NCI-H524 (cell line): ENCODE measurements around the gene CCR4.
"Not testable (repeated sequence)": the region's sequence is repeated elsewhere in the genome, so short reads cannot be mapped to it uniquely, and the experiment has no call there.

ENCODE experiments used
- DNase-seq, 2 experiments: peaks; one replicate each; lab custom pipeline; 2025; lab: John Stamatoyannopoulos, UW

Gene CCR4

DNA sequence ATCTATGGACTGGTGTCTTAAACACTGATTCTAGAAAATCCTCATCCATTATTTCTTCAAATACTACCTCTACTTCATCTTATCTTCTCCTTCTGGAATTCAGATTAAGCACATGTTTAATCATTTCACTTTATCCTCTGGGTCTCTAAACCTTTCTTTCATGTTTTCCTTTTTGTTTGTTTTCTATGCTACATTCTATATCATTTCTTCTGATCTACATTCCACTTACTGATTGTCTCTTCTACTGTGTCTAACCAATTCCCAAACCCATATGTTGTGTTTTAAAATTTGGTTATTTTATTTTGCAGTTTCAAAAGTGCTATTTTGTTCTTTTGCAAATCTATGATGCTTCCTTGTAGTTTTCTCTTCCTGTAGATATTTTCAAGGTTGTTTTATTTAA is 31.7 kb downstream of the CCR4 start:
- no peak for DNase-seq

DNA sequence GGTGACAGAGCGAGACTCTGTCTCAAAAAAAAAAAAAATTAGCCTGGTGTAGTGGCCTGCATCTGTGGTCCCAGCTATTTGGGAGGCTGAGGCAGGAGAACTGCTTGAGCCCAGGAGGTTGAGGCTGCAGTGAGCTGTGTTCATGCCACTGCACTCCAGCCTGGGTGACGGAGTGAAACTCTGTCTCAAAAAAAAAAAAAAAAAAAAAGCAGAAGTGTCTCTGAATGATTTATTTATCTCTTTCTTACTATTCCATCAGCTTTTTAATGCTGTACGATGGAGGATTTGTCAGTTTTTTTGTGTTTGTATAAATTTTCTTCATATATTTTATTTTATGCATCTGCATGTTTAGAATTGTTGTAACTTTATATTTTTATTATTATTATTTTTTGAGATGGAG is 33.5 kb downstream of the CCR4 start:
- DNase-seq = not testable (repeated sequence)

DNA sequence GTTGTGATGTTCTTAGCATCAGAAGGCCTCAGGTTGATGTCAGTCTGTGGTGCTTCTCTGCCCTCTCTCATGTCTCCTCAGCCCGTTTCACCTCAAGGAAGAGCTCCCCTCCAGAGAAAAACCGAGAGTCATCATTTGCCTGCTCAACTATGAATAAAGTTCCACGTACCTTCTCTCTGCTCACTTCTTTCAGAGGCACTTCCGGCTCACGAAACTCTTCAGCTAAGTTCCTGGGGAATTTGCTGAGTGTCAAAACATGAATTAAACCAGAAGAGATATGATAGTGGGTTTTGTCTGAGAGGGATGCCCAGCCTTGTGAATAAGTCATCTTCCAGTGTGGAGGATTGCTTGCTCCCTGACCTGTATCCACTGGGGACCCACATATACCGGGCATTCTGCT is 37.7 kb downstream of the CCR4 start:
- no peak for DNase-seq

DNA sequence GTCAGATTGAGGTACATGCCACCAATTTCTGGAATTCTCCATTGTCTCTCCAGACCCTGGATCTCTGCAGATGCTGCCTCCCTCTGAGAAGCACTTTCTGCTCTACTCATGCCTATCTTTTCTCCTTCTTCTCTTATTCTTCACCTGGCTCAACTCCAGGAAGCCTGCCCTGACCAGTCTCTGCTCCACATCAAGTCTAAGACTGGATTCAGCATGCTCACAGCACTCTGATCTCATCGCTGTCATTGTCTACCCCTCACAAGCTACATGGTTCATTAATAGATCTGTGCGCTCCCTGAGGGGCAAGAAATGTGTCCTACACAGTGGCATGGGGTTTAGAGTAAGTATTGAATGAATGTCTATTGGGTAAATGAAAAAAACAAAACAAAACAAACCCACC is 38.7 kb downstream of the CCR4 start:
- no peak for DNase-seq

DNA sequence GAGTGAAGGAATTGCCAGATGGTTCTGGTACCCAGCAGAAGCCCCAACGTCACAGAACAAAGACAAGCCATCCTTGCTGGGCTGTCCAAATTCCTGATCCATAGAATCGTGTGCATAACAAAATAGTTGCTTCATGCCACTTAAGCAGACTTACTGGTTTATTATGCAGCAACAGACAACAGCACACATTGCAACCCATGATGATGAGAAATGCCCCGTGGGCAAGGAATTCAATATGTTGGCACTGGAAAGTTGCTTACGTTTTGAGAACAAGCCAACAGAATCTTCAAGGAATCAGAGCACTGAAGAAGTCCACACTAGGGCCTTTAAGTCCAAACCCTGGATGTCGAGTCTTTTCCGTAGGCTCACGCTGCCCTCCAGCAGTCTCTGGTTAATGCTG is 40.3 kb downstream of the CCR4 start:
- DNase-seq = no peak

DNA sequence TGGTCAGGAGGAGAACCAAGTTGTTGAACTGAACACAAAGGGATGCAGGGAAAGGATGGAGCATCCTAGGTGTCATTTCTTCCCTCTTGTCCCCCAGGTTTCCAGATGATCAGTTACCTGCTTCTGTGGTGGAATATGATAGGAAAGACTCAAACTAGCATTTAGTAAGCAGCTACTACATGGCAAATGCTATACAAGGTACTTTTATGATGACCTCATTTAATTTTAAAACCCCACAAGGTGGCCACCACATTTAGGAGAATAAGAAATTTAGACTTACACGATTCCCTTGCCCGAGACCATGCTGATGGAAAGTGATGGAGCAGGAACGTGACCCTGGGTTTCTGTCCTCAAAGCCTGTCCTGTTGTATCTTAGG is 40.9 kb downstream of the CCR4 start:
- no peak for DNase-seq

DNA sequence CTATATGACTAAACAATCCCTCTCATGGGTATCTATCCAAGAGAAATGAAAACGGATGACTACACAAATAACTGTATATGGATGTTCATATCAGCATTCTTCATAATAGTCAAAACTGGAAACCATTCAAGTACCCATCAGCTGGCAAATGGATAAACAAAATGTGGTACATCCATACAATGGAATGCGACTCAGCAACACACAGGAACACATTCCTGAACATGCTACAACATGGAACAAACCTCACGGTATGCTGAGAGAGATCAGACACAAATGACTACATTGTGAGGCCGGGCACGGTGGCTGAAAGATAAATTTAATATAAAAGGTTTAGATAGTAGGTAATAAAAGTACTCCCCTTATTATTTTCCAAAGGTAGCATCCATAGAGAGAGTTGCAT is 42.6 kb downstream of the CCR4 start:
- DNase-seq = no peak

DNA sequence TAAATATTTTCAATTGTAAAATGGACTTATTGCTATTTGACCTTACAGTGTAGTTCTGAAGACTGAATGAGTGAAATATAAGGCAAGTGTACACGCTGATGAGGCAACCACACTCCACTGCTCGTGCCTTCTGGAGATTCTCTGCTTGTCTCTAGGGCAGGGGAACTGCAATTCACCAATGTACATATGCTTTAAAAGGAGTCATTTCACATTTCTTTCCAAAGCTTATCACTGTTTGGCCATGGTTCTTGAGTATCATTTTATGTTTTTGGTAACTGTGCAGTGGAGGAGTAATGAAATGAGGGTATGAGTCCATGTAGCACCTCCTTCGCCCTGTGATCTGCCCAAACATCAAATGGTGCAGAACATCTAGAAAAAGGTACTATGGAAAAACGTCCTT is 43.7 kb downstream of the CCR4 start:
- no peak for DNase-seq

DNA sequence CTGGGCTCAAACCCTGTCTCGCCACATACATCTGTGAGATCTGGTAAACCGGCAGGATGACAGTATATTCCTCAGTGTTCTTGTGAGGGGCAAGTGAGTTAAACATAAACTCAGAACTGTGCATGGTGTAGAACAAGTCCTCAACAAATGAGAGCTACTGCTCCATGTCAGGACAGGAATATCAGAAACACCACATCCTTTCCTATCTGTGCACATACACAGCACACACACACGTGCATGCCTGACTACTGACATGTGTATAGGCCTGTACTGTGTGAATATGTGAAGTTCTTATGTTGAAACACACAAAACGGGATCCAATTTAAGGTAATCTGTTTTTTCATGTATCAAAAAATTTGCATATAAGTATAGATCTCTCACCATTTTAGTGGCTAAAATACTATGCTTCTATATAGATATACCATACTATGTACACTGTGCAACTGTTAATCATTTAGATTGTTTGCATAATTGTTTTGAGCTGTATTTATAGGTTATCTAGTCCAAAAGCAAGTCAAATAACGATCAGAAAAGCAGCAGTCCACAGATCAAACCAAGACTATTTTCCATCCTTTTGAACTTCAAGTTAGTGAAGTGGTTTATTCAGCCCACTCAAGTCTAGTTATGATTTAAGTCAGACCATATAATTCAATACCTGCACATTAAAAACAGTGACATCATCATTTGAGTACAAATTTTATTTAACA is 44.8 kb downstream of the CCR4 start:
- DNase-seq = no peak

DNA sequence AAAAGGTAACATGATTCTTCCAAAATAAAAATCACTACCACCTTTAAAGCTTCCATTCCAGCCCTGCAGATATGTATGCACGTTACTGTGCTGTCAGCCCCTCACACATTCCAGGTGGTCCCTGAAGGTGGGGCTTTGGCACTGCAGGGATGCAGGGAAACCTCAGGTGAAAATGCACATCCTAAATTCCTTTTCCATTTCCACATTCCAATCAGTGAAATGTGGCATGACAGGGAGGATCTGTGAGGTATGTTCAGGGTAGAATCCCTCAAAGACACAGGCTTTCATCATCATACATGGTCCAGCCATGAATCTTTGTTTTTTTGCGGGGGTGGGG is 45.3 kb downstream of the CCR4 start:
- no peak for DNase-seq

DNA sequence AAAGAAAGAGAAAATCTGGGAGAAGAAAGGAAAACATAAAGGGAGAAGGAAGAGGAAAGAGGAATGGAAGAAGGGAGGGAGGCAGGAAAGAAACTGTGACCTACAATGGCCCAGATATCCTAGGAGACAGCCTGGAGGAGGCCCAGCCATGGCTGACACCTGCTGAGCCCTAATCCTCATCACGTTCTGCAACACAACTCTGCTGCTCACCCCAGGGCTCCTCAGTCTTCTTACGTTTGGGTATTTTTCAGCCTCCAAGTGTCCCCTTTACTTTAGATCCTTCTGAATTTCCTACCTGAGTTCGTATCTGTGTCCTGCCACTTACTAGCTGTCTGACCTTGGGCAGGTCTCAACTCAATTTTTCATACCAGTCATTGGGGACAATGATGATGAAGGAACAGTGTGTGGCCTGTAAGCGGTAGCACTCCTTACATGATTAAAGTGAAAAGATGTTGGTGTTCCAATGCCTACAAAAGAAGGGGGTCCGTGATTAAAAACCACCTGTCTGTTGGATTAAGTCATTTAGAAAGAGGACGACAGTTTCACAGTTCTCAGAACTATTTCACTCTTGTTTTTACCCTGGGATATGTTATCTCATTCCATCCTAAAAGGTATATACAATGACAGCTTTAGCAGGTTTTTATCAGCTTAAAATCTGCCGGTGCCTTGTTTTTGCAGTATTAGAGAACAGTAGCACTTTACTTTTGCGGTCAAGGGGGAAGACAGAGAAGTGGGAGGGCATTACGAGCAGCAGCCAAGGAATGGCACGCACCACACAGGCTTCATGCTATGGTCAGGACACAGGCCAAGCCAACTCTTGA is 47.4 kb downstream of the CCR4 start:
- no peak for DNase-seq

DNA sequence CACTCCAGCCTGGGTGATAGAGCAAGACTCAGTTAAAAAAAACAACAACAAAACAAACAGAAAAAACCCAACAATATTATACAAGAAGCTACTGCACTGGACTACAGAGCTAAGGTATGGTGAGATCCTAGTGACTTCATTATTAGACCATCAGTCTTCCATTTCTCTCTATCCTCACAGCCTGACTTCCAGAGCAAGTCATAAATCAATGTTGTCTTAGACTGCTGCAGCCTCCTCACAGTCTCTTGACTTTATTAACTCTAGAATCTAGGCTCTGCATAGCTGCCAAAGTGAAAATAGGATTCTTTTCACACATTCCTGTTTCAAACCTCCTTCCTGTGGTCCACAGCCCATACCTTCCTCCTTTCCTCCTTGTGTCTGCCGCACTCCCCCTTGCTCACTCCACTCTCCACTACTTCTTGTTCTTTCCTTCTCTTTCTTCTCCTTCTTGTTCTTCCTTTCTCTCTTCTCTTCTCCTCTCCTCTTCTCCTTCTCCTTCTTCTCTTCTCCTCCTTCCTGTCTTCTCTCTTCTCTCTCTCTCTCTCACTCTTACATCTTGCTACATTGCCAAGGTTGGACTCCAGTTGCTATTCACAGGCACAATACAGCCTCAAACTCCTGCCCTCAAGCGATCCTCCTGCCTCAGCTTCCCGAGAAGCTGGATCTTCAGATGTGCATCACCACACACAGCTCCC is 49.4 kb downstream of the CCR4 start:
- no peak for DNase-seq

DNA sequence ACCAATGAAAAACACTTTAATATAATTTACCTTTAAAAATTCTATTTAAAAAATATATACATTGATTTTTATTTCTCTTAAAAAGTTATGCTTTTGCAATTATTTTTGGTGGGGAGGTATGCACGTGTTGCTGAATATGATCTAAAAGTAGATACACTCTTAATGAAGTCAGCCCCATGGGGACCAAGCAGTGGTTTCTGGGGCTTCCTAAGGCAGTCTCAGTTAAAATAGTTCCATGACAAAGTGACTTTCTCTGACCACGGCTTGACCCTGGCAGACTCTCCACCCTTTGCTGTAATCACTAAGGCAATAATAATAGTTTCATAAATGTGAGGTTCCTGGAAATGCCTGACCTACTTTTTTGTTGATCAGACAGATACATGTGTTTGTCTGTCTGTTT is 50.4 kb downstream of the CCR4 start:
- no peak for DNase-seq

DNA sequence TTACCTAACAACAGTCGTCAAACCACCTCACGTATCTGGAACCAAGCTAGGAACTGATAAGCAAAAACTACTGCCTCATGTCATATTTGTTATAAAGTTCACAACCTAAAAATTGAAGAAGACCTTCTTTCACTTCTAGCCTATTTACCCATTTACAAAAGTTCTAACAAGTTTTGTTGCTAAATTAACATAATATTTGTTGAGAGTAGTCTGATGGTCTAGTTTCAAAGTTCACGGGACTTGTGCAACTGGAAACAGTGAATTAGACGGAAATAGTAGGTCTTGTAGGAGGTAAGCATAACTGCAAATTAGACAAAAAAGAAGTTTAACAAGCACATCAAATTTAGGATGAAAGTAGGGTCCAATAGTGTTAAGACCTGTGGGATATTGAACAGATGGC is 51.9 kb downstream of the CCR4 start:
- DNase-seq = no peak

DNA sequence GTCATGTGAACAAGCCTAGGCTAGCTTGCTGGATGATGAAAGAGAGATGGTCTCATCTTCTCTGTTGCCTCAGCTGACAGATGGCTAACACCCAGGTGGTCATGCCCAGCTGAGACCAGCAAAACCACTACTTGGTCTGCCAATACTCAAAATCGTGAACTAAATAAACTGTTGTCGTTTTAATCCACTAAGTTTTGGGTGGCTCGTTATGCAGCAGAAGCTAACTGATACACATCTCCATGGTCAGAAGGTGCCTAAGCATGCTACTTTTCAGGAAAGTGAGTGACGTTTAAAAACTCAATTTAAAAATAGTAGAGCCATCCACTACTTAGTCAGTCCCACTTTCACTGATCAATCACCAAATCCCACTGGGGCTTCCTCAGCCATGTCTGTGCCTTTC is 52.8 kb downstream of the CCR4 start:
- no peak for DNase-seq

DNA sequence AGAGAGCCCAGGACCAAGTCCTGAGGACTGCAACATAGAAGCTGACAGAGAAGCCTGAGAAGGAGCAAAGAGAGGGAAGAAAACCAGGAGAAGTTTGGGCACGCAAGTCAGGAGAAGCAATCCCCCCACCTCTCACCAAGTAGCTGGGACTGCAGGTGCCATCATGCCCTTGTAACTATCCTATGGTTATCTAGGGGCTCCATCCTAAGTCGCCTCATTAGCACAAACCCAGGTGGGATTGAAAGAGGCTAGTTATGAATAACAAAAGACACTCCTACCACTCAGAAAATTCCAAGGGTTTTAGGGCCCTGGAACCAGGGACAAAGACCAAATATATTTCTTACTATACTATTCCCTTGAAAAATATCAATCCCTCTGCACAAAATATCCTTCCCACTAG is 53.5 kb downstream of the CCR4 start:
- no peak for DNase-seq
